Ammon's horn (tissue), 1 donor: ENCODE measurements around the gene GALNT7.
"Not testable (repeated sequence)": the region's sequence is repeated elsewhere in the genome, so short reads cannot be mapped to it uniquely, and the experiment has no call there.

Experiments used
- DNase-seq: peaks from one replicate; pipeline ENCODE4 v3.0.0-alpha.2; 2016; ENCODE audit warnings: low spot score

The GALNT7 gene

GRCh38 chr4:173167758-173168395 lies 734 bp upstream of the GALNT7 start:
- peak; percentile 48 for DNase-seq

GRCh38 chr4:173169178-173169427 lies 492 bp downstream of the GALNT7 start:
- DNase-seq: no peak

GRCh38 chr4:173169428-173170181 lies 994 bp downstream of the GALNT7 start:
- DNase-seq: peak; percentile 67

- no peak for DNase-seq
Observed at GRCh38 chr4:173170182-173170778, 1.7 kb downstream of the GALNT7 start.

- DNase-seq: no peak
Observed at GRCh38 chr4:173171098-173171497, 2.5 kb downstream of the GALNT7 start.

- no peak for DNase-seq
Observed at GRCh38 chr4:173171987-173172386, 3.4 kb downstream of the GALNT7 start.

GRCh38 chr4:173174184-173174583 lies 5.6 kb downstream of the GALNT7 start:
- no peak for DNase-seq

- DNase-seq: no peak
Observed at GRCh38 chr4:173174594-173175012, 6.0 kb downstream of the GALNT7 start.

GRCh38 chr4:173176010-173176409 lies 7.4 kb downstream of the GALNT7 start:
- DNase-seq: no peak

- DNase-seq: no peak
Observed at GRCh38 chr4:173177232-173177631, 8.6 kb downstream of the GALNT7 start.

GRCh38 chr4:173178144-173178543 lies 9.5 kb downstream of the GALNT7 start:
- no peak for DNase-seq

GRCh38 chr4:173181848-173182247 lies 13.2 kb downstream of the GALNT7 start:
- no peak for DNase-seq

- DNase-seq: no peak
Observed at GRCh38 chr4:173182403-173182802, 13.8 kb downstream of the GALNT7 start.

- DNase-seq: not testable (repeated sequence)
Observed at GRCh38 chr4:173183659-173184247, 15.1 kb downstream of the GALNT7 start.

- DNase-seq: no peak
Observed at GRCh38 chr4:173185847-173186510, 17.4 kb downstream of the GALNT7 start.

- DNase-seq: no peak
Observed at GRCh38 chr4:173187732-173188131, 19.1 kb downstream of the GALNT7 start.

- no peak for DNase-seq
Observed at GRCh38 chr4:173188648-173189047, 20.0 kb downstream of the GALNT7 start.

- DNase-seq: no peak
Observed at GRCh38 chr4:173189117-173189693, 20.6 kb downstream of the GALNT7 start.

GRCh38 chr4:173191623-173192041 lies 23.0 kb downstream of the GALNT7 start:
- DNase-seq: no peak

- no peak for DNase-seq
Observed at GRCh38 chr4:173192375-173193162, 24.0 kb downstream of the GALNT7 start.

- no peak for DNase-seq
Observed at GRCh38 chr4:173194157-173194556, 25.5 kb downstream of the GALNT7 start.
